Bone marrow (tissue), 2 donors: ENCODE measurements around the gene GDPD4.
A peak's percentile ranks its signal among the peaks of the same experiment; 100 is the strongest.
"Not testable (repeated sequence)": the region's sequence is repeated elsewhere in the genome, so short reads cannot be mapped to it uniquely, and the experiment has no call there.

Experiments used
- DNase-seq, 2 donors: peaks; one replicate each; lab custom pipeline; 2025; lab: John Stamatoyannopoulos, UW

The GDPD4 gene

GRCh38 chr11:77301510-77301909, at the start of gene GDPD4:
Gene GDPD4 (minus strand): TSS chr11:77301686. CDS start chr11:77285137, 16,549 bp downstream.
- DNase-seq, result no peak

- DNase-seq, result no peak
Measured at GRCh38 chr11:77347948-77348347, 46.5 kb upstream of the GDPD4 start.

- no peak for DNase-seq
Measured at GRCh38 chr11:77346906-77347603, 45.6 kb upstream of the GDPD4 start.

- no peak for DNase-seq
Measured at GRCh38 chr11:77345621-77346020, 44.1 kb upstream of the GDPD4 start.

GRCh38 chr11:77340501-77340900, 39.0 kb upstream of the GDPD4 start:
- no peak for DNase-seq

GRCh38 chr11:77332259-77332658, 30.8 kb upstream of the GDPD4 start:
- DNase-seq, result no peak

- DNase-seq, result no peak
Measured at GRCh38 chr11:77325159-77325558, 23.7 kb upstream of the GDPD4 start.

GRCh38 chr11:77324508-77324907, 23.0 kb upstream of the GDPD4 start:
- DNase-seq, result no peak

GRCh38 chr11:77322926-77323590, 21.6 kb upstream of the GDPD4 start:
- no peak for DNase-seq

- DNase-seq, result no peak
Measured at GRCh38 chr11:77322506-77322905, 21.0 kb upstream of the GDPD4 start.

- DNase-seq, result no peak
Measured at GRCh38 chr11:77320351-77320750, 18.9 kb upstream of the GDPD4 start.

GRCh38 chr11:77318600-77318999, 17.1 kb upstream of the GDPD4 start:
- no peak for DNase-seq

GRCh38 chr11:77316733-77317342, 15.4 kb upstream of the GDPD4 start:
- DNase-seq, result no peak

- no peak for DNase-seq
Measured at GRCh38 chr11:77312107-77312506, 10.6 kb upstream of the GDPD4 start.

- no peak for DNase-seq
Measured at GRCh38 chr11:77311701-77312100, 10.2 kb upstream of the GDPD4 start.

GRCh38 chr11:77310721-77311120, 9.2 kb upstream of the GDPD4 start:
- no peak for DNase-seq

- no peak for DNase-seq
Measured at GRCh38 chr11:77309401-77310085, 8.1 kb upstream of the GDPD4 start.

- no peak for DNase-seq
Measured at GRCh38 chr11:77308838-77309237, 7.4 kb upstream of the GDPD4 start.

- no peak for DNase-seq
Measured at GRCh38 chr11:77303328-77303727, 1.8 kb upstream of the GDPD4 start.

- DNase-seq, result no peak
Measured at GRCh38 chr11:77302752-77303151, 1.3 kb upstream of the GDPD4 start.

- no peak for DNase-seq
Measured at GRCh38 chr11:77300695-77301094, 791 bp downstream of the GDPD4 start.

- DNase-seq, result not testable (repeated sequence)
Measured at GRCh38 chr11:77300028-77300427, 1.5 kb downstream of the GDPD4 start.

- DNase-seq, result peak in 1 of 2 donors; percentile 15
Measured at GRCh38 chr11:77299528-77299993, 1.9 kb downstream of the GDPD4 start.
